ENCODE measurements around the gene LNX1. TPM values are rescaled to one million over a fixed set of nuclear protein-coding genes. Genes with fewer than 3 reads are reported as not detected.

LNX1 gene
- total and polyA plus RNA-seq, 2 of the 13 experiments (the other 11 are each of a cell fraction or from before 2014, with no cell fraction given): 0.49 TPM

DNA sequence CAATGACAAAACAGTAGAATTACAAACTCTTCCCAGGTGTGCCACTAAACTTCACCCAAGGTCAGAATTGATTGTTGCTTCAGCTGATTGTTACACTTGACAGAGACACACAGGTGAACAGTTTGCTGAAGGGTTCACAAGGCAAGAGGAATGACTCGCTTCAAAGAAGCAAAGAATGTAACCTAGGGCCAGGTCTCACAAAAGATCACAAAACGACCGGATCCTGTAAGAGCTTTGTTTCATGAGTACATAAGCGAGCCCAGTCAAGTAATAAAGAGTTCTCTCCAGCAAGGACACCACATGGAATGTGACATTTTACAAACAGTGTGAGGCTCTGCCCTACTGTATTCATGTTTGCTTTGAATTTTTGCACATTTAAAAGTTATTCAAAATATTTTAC is 9.1 kb downstream of the LNX1 start (continued):
- TF ChIP-seq MXD3 (CRISPR knock-in tag; IDR thresholded peaks at IDR 0.05) (no peak), ZNF276 (CRISPR knock-in tag; IDR thresholded peaks at IDR 0.05; ENCODE audit: low read depth) (no peak), ASH2L (IDR thresholded peaks at IDR 0.05; ENCODE audit: insufficient read length, low read depth, low read length) (no peak), ZNF776 (CRISPR knock-in tag; IDR thresholded peaks at IDR 0.05) (no peak), FLYWCH1 (CRISPR knock-in tag; IDR thresholded peaks at IDR 0.05) (no peak), CCDC6 (CRISPR knock-in tag; IDR thresholded peaks at IDR 0.05) (no peak), IKZF4 (CRISPR knock-in tag; IDR thresholded peaks at IDR 0.05; ENCODE audit: borderline replicate concordance, low read depth, not compliant biosample characterization) (no peak), TGIF2 (CRISPR knock-in tag; IDR thresholded peaks at IDR 0.05) (no peak), ZNF513 (CRISPR knock-in tag; conservative IDR thresholded peaks at IDR 0.05) (no peak), PRDM4 (CRISPR knock-in tag; IDR thresholded peaks at IDR 0.05; ENCODE audit: borderline replicate concordance) (no peak), ATAD3A (CRISPR knock-in tag; IDR thresholded peaks at IDR 0.05) (no peak), JUN (CRISPR knock-in tag; IDR thresholded peaks at IDR 0.05) (no peak), TCF7L2 (IDR thresholded peaks at IDR 0.05; ENCODE audit: low read depth, low read length) (no peak), SPEN (CRISPR knock-in tag; IDR thresholded peaks at IDR 0.05; ENCODE audit: low read depth) (no peak; the same call in 1 of the 2 replicates), POGK (CRISPR knock-in tag; conservative IDR thresholded peaks at IDR 0.05) (no peak), EP300 (IDR thresholded peaks at IDR 0.05; ENCODE audit: low read depth in 2 of 2, low read length in 2 of 2) (peak in 1 of 2 experiments; percentile 69; a peak in 2 of 4 replicates), EP300 (CRISPR knock-in tag; IDR thresholded peaks at IDR 0.05; ENCODE audit: borderline replicate concordance) (peak; percentile 80; the same call in 1 of the 2 replicates), RBAK (CRISPR knock-in tag; IDR thresholded peaks at IDR 0.05) (no peak), ZNF878 (CRISPR knock-in tag; IDR thresholded peaks at IDR 0.05) (no peak), ZNF441 (CRISPR knock-in tag; IDR thresholded peaks at IDR 0.05; ENCODE audit: borderline replicate concordance) (no peak), ZBTB7B (CRISPR knock-in tag; IDR thresholded peaks at IDR 0.05) (no peak), MEF2D (CRISPR knock-in tag; IDR thresholded peaks at IDR 0.05) (0 out of 2 replicates have a peak, but pooled peaks have one; percentile 28), SRSF1 (optimal IDR thresholded peaks at IDR 0.05; ENCODE audit: low read depth, low read length) (no peak), TCF7 (IDR thresholded peaks at IDR 0.05; ENCODE audit: low read depth) (peak; percentile 90)

Measured in HepG2 (cell line).